GM21528 (cell line): ENCODE results near the gene CEACAM4.
"Not testable (repeated sequence)": the region's sequence is repeated elsewhere in the genome, so short reads cannot be mapped to it uniquely, and the experiment has no call there.

Experiments used
- ATAC-seq: cut with Tn5 transposase; IDR thresholded peaks from one replicate; pipeline ENCODE4 v1.9.1; 2021; ENCODE audit warnings: mild to moderate bottlenecking, moderate library complexity; ENCODE audit not compliant: unreplicated experiment, low FRiP score

The CEACAM4 gene

GRCh38 chr19:41587101-41587837 lies 39.6 kb downstream of the CEACAM4 start:
- ATAC-seq: no peak

- ATAC-seq: no peak
Observed at GRCh38 chr19:41586064-41586463, 40.8 kb downstream of the CEACAM4 start.

GRCh38 chr19:41584931-41585330 lies 41.9 kb downstream of the CEACAM4 start:
- no peak for ATAC-seq

GRCh38 chr19:41584260-41584810 lies 42.5 kb downstream of the CEACAM4 start:
- ATAC-seq: no peak

- ATAC-seq: not testable (repeated sequence)
Observed at GRCh38 chr19:41582577-41583182, 44.2 kb downstream of the CEACAM4 start.

- ATAC-seq: not testable (repeated sequence)
Observed at GRCh38 chr19:41581068-41581467, 45.8 kb downstream of the CEACAM4 start.

GRCh38 chr19:41578886-41579285 lies 48.0 kb downstream of the CEACAM4 start:
- ATAC-seq: no peak

GRCh38 chr19:41577833-41578232 lies 49.0 kb downstream of the CEACAM4 start:
- ATAC-seq: no peak

GRCh38 chr19:41577144-41577830 lies 49.6 kb downstream of the CEACAM4 start:
- ATAC-seq: no peak

GRCh38 chr19:41575998-41576397 lies 50.9 kb downstream of the CEACAM4 start, which contains the start of gene CEACAM21:
Gene CEACAM21, plus strand, starts transcription at chr19:41576166. Its CDS starts 109 bp downstream, at chr19:41576275.
- no peak for ATAC-seq

- no peak for ATAC-seq
Observed at GRCh38 chr19:41570639-41571112, 56.2 kb downstream of the CEACAM4 start.

GRCh38 chr19:41570179-41570578 lies 56.7 kb downstream of the CEACAM4 start:
- no peak for ATAC-seq

- ATAC-seq: no peak
Observed at GRCh38 chr19:41569481-41570150, 57.3 kb downstream of the CEACAM4 start.
